NCI-H345 (cell line): Measurements from ENCODE around the gene HDAC4.

Experiments used
- DNase-seq: peaks from one replicate; lab custom pipeline; 2025; lab: John Stamatoyannopoulos, UW

HDAC4 gene

GRCh38 chr2:239267288-239267951, 133.4 kb downstream of the HDAC4 start:
- DNase-seq: no peak

- DNase-seq: no peak
These were observed 134.0 kb downstream of the HDAC4 start for GRCh38 chr2:239266779-239267287.

GRCh38 chr2:239266434-239266766, 134.4 kb downstream of the HDAC4 start:
- DNase-seq: no peak

GRCh38 chr2:239265681-239266433, 135.0 kb downstream of the HDAC4 start:
- DNase-seq: no peak

GRCh38 chr2:239264838-239265651, 135.8 kb downstream of the HDAC4 start:
- DNase-seq: peak; percentile 21

GRCh38 chr2:239264492-239264837, 136.4 kb downstream of the HDAC4 start:
- no peak for DNase-seq

- no peak for DNase-seq
These were observed 136.9 kb downstream of the HDAC4 start for GRCh38 chr2:239263669-239264491.

GRCh38 chr2:239263231-239263630, 137.6 kb downstream of the HDAC4 start:
- no peak for DNase-seq

GRCh38 chr2:239262484-239263230, 138.2 kb downstream of the HDAC4 start:
- DNase-seq: no peak

- DNase-seq: no peak
These were observed 138.9 kb downstream of the HDAC4 start for GRCh38 chr2:239261796-239262483.

- no peak for DNase-seq
These were observed 139.5 kb downstream of the HDAC4 start for GRCh38 chr2:239261356-239261755.

GRCh38 chr2:239260546-239261327, 140.1 kb downstream of the HDAC4 start:
- no peak for DNase-seq

- DNase-seq: no peak
These were observed 141.1 kb downstream of the HDAC4 start for GRCh38 chr2:239259603-239260298.

- DNase-seq: no peak
These were observed 141.6 kb downstream of the HDAC4 start for GRCh38 chr2:239259173-239259572.

GRCh38 chr2:239258248-239258647, 142.6 kb downstream of the HDAC4 start:
- no peak for DNase-seq

GRCh38 chr2:239257511-239257937, 143.3 kb downstream of the HDAC4 start:
- no peak for DNase-seq

GRCh38 chr2:239256350-239256743, 144.5 kb downstream of the HDAC4 start:
- DNase-seq: no peak

- no peak for DNase-seq
These were observed 145.0 kb downstream of the HDAC4 start for GRCh38 chr2:239255628-239256349.
